Esophagus muscularis mucosa (tissue), 3 donors: ENCODE measurements around the gene SLC10A1.

Source experiments
- EP300 ChIP-seq: sonication (generic); formaldehyde crosslinking; IDR thresholded peaks from one replicate; pipeline ENCODE4 v1.6.1; 2017; ENCODE audit warnings: antibody characterized with exemption
- POLR2AphosphoS5 ChIP-seq, 2 donors: sonication (generic); formaldehyde crosslinking; IDR thresholded peaks; one replicate each; pipeline ENCODE4 v1.6.1; 2017; ENCODE audit warnings: antibody characterized with exemption in 2 of 2

DNA sequence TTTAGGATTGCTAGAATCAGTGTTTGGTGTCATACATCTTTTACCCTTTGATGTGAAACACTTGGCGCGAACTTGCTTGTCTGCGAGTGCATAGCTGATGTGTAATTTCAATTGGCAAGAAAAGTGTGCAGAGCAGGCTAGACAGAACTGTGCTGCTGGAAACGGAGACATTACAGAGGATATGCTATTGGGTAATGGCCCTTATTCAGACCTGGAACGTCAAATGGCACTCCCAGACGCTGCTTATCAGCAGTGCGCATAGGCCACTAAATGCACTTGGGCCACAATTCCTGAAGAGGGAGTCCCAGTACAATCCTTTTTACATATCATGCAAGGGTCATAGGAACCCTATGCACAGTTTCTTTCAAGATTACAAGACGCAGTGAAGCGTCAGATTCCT lies 15.7 kb upstream of the SLC10A1 start:
- TF ChIP-seq EP300, result no peak
- TF ChIP-seq POLR2AphosphoS5 (IDR thresholded peaks at IDR 0.05), result no peak
